A549 (cell line): ENCODE results near the gene RAB20.

ENCODE experiments used
- FOSL2 ChIP-seq, 2 experiments: fragments of 450-650 bp in 1 of 2; fragments of >200 bp in 1 of 2; sonication (Bioruptor Twin) in 1 of 2; formaldehyde crosslinking; IDR thresholded peaks; 2 replicates each; pipeline versions ENCODE4 v1.5.0 to v1.6.1; 2016 to 2020; ENCODE audit warnings: mild to moderate bottlenecking in 1 of 2, moderate library complexity in 1 of 2
- TP53 ChIP-seq: fragments of 250-450 bp; sonication (Bioruptor Pico); IDR thresholded peaks from 2 replicates; pipeline ENCODE4 v1.5.0; 2021; ENCODE audit warnings: mild to moderate bottlenecking, moderate library complexity
- TF ChIP-seq, protein P1 (sequence below): fragments of >200 bp; sonication (Bioruptor Twin); formaldehyde crosslinking; IDR thresholded peaks from 3 replicates; pipeline ENCODE4 v1.5.1; 2016

- TF ChIP-seq FOSL2 (IDR thresholded peaks at IDR 0.05) (no peak), FOSL2 (CRISPR knock-in tag; IDR thresholded peaks at IDR 0.05) (no peak), TP53 (CRISPR knock-in tag) (no peak)
- TF ChIP-seq, protein P1, sequence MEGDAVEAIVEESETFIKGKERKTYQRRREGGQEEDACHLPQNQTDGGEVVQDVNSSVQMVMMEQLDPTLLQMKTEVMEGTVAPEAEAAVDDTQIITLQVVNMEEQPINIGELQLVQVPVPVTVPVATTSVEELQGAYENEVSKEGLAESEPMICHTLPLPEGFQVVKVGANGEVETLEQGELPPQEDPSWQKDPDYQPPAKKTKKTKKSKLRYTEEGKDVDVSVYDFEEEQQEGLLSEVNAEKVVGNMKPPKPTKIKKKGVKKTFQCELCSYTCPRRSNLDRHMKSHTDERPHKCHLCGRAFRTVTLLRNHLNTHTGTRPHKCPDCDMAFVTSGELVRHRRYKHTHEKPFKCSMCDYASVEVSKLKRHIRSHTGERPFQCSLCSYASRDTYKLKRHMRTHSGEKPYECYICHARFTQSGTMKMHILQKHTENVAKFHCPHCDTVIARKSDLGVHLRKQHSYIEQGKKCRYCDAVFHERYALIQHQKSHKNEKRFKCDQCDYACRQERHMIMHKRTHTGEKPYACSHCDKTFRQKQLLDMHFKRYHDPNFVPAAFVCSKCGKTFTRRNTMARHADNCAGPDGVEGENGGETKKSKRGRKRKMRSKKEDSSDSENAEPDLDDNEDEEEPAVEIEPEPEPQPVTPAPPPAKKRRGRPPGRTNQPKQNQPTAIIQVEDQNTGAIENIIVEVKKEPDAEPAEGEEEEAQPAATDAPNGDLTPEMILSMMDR, result no peak
Measured at GRCh38 chr13:110549795-110550160, 11.7 kb downstream of the RAB20 start.
